Stimulated activated CD4-positive, alpha-beta T cell treated with anti-CD3 and anti-CD28 coated beads, Interleukin-12 subunit alpha, Interleukin-12 subunit beta, amount 100 ng/mL, for 4 hours (primary cell): Measurements from ENCODE around the gene UNC80.

Experiments used
- DNase-seq: peaks from one replicate; pipeline ENCODE4 v3.0.0-alpha.2; 2020

Gene UNC80

DNA sequence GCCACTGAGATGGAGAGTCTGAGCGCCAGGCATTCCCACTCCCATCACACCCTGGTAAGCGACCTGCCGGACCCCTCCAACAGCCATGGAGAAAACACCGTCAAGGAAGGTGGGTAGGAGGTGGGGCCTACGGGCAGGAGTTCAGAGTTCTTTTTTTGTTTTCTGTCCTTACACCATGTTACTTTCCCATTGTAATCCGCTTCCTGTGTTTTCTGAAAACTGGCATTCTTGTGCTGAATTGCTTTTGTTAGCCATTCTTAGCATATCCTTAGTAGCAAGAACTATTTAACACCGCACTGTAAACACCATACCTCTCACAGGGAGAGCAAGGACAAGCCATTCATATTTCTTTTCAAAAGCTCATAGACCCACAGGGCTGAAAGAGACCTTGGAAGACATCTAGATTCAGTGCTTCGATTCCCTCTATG is 46.2 kb downstream of the UNC80 start:
- no peak for DNase-seq

DNA sequence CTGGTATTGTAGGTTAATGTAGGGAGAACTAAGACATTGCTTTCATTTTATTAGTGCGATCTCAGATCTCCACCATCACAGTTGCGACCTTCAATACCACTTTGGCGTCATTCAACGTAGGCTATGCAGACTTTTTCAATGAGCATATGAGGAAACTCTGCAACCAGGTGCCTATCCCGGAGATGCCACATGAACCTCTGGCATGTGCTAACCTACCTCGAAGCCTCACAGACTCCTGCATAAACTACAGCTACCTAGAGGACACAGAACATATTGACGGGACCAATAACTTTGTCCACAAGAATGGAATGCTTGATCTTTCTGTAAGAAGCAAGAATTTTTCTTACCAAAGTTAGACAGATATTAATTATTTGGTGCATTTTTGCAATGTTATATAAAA is 47.3 kb downstream of the UNC80 start:
- DNase-seq = no peak

DNA sequence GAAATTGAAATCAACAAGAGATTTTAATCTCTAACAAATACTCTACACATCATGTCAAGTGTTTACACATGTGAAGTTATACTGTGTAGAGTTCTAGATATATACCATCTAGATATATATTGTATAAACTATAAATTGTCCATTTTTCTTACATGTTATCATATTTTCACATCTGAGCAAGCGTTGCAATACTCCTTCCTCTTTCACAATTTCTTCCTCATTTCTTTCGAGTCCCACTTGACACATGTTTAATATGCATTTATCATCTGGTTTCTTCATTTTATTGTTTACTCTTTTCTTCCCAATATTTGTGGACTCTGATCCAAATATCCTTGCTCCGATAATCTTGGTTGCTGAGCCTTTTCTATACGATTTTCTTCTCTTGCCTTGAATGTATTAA is 50.2 kb downstream of the UNC80 start:
- DNase-seq = no peak

DNA sequence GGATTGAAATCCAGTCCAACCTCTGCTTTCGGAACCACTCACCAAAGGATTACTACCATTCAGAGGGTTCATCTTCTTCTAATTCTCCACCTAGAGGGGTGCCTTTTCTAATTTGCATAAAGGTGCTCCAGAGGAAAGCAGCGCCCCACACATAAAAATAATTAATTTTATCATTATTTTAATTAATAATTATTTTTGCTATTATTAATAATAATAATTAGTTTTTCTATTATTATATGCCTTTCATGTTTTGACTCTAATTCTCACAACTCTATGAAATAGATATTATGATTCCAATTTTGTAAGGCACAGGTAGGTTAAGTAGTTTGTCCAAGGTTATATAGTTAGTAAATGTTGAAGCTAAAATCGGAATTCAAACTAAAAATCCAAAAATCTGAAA is 51.9 kb downstream of the UNC80 start:
- no peak for DNase-seq

DNA sequence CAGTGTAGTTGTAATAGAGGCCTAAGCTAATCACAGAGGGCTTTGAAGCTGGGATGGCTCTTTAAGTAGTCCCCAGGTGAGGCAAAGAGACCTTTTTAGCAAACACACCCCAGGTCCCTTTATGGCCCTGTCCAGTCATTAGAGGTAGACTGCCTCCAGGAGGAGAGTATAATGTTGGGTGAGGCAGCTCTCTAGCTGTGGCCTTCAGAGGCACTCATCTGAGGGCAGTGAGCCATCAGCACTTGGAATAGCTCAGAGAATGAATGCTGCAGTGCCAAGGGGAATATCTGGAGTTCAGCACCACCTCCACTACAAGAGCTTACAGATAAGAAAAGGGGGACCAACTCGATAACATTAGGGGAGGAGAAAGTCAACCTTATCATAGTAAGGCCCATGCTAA is 52.8 kb downstream of the UNC80 start:
- DNase-seq = no peak

DNA sequence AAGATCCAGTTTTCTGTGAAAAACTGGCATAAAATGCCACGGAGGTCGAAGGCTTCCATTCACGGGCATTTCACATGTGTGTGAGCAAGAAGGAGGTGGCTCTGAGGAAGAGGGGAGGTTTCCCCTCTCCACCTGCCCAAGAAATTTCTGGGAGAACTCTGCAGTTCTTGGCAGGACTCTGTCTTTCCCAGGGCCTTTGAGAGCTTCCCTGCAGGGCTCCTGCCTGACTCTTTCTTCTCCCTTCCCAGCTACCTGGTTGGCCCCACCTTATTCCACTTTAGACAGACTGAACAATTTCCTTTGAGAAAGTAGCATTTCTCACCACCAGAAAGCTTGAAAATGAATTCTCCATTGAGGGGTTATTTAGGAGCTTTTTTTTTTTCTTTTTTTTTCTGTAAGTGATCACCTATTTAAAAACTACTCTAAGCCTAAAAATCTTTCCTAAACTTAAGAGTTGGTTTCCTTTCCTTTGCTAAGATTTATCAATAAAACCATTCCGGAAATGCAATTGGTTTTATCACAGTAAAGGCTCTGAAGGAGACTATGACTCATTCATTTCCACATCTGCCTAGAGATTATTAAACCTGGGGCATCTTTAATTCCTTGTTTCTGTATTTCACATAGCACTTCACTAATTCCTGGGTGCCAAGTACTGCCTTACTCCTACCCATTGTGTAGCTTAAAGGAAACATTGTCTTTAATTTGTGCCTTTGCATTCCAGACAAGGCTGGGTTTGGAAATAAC is 59.3 kb downstream of the UNC80 start:
- DNase-seq = no peak

DNA sequence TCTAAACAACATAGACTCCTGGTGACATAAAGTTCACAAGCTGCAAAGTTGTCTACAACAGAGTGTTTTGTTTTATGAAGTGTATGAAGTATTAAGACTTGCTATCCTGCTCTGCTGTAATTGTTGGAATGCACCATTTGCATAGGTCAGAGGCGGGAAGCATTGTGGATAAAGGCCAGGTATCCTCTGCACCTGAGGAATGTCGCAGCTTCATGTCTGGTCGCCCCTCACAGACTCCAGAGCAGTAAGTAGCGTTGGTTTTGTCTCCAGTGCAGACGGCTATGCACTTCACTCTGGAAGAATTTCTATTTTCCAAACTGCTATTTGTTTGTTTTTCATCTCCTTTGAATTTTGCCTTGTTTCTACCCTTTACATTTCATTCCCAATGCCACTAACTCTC is 63.1 kb downstream of the UNC80 start:
- DNase-seq = no peak

DNA sequence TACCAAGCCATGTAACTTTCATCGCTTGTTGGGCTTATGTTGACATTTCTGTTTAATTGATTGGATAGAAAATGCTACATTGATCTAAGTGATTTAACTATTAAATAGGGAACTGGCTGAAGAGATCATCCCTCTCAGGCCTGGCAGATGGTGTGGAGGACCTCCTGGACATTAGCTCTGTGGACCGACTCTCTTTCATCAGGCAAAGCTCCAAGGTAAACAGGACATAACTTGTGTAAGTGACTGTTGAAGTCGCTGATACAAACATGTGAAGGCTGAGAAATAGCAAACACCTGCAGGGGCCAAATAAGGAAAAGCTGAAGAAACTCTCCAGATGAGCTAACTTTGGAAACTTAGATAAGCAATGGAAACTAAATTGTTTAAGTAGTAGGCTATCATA is 68.8 kb downstream of the UNC80 start:
- no peak for DNase-seq

DNA sequence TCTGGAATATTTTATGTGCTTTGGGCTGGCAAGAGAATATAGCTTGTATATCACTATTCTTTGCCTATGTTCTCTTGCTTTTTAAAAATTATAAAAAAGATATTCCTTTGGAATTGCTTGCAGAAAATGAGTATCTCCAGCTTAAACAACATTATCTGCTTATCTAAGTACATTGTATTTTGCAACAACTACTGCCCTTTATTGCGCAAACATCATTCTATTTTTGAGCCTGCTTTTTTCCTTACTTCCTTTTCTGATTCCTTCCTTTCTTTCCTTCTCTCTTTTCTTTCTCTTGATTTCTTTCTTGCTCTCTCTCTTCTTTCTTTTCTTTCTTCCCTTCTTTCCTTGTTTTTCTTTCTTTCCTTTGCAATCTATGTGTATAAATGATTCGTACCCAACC is 74.0 kb downstream of the UNC80 start:
- no peak for DNase-seq

DNA sequence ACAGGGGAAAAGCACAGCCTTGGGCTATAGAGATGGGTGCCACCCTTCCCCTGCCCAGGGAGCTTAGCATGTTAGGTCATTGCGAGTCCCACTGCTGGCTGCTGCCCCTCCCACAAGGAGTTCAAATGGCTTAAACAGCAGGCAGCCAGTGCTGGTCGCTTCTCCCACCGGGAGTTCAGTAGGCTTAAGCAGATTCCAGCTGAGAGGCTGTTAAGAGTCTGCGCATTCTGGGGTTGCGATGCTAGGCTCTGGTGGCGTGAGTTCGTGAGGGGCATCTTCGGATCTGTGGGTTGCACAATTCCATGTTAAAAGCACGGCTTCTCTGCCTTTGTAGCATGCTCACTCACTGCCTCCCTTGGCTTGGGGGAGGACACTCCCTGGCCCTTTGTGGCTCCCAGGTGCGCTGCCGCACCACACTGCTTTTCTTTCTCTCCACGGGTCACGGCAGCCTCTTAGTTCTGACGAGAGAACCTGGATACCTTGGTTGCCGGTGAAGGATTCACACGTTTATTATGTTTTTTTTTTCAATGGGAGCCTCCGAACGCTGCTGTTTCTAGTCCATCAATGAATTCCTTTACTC is 93.2 kb downstream of the UNC80 start:
- no peak for DNase-seq

DNA sequence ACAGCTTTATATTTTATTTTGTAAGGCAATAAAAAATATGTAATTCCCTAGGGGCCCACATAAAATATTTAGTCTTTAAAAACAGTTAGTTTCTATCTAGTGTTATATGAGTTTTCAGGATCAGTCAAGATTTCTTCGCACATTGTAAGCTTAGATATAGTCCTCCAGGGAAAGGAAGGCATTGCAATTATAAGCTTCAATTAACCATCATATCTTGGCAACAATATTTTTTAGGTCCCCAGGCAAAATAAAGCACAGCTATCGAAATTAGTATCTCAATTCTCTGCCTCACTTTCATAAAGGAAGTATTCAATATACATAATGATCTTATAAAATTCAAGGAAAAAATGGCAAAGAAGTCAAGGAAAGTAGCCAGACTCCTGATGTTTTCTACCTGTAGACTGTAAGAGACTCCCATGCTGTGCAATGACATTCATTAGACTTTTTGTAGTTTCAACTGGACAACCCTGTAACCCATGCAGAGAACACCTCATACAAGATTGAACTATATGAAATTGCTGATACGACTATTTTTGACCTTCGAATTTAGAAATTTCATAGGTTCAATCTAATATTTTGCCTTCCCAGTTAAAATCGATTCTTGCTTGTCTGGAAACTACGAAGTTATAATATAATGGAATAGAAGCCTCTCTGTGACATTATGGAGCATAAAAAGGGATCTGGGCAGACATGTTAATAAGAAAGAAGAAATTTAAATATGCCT is 96.8 kb downstream of the UNC80 start:
- no peak for DNase-seq

DNA sequence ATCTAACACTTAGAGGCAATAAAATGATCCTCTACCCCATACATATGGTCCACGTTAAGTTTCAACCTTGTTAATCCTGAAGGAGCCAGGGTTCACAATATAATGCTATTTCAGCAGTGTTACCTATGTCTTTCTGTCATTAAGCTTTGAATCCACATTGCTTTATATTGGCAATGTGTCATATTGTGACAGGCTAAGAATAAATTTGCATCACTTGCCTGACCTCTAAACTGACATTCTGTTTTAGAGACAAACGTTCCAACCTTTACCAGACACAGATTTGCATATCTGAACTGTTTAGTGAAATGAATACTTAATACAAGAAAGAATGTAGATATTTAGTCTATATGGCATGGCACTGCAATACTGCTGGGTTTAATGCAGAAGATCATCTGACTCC is 98.4 kb downstream of the UNC80 start:
- DNase-seq = no peak

DNA sequence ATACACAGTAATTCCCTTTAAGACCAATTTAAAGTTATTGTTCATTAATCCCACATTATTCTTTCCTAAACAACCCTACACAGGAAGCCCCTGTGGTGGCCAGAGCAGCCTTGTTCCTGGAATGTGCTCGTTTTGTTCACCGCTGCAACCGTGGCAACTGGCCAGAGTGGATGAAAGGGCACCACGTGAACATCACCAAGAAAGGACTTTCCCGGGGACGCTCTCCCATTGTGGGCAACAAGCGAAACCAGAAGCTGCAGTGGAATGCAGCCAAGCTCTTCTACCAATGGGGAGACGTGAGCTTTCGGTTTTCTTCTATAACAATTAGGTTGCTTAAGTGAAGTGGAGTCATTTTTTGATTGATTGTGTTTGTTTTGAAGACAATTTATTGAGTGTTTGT is 101.0 kb downstream of the UNC80 start:
- DNase-seq = no peak

DNA sequence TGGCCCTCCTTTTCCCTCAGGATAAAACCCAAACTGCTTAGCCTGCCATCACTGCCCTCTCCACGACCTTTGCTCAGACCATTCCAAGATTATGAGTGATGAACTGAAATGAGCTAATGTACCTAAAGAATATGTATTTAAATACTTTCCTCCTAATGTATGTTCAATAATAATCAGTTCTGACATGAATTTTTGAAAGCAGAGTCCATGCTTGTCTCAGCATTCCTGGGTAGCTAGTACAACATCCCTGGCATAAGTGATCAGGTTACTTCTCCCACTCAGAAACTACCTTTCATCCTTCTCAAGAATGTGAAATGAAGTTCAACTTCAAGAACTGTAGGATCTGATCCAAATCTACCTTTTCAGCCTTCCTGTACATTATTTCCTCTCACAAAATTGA is 103.6 kb downstream of the UNC80 start:
- no peak for DNase-seq

DNA sequence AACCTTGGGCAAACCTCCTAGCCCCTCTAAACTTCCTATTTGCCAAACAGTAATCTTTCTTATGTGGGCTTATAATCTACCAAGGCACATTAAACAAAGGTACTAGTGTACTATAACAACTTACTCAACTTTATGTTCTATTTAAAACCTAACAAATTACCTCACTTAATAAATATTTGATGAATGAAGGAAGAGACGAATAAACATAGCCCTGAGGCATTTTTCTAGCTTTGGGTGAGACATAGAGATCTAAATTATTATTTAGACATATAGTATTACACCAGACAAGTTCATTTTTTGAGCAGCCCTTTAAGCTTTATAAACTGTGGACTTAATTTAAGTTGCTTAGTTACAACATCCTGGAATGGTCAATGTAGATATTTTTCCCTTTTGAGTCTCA is 104.6 kb downstream of the UNC80 start:
- DNase-seq = no peak

DNA sequence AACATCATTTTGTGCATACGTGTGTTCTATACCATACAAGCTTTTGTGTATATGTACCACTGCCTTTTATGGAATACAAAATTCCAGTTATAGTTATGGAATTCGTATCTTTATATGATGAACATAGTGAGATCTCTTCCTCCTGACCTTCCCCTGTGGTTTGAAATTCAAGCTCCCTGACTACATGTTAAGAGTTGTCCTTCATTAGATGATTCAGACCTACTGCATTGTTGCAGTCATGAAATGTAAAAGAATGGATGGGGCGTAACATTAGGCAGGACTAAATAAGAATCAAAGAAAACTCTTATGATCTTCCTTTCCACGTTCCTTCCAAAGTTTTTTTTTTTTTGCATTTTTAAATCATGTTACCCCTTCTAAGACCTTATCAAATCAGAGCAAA is 107.1 kb downstream of the UNC80 start:
- no peak for DNase-seq

DNA sequence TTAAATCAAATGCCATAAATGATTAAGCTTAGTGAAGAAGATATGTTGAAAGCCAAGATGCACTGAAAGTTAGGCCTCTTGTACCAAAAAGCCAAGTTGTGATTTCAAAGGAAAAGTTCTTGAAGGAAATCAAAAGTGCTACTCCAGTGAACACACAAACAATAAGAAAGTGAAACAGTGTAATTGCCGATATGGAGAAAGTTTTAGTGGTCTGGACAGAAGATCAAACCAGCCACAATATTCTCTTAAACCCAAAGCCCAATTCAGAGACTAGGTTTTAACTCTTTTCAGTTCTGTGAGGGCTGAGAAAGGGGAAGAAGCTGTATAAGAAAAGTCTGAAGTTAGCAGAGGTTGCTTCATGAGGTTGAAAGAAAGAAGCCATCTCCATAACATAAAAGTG is 129.0 kb downstream of the UNC80 start:
- DNase-seq = no peak

DNA sequence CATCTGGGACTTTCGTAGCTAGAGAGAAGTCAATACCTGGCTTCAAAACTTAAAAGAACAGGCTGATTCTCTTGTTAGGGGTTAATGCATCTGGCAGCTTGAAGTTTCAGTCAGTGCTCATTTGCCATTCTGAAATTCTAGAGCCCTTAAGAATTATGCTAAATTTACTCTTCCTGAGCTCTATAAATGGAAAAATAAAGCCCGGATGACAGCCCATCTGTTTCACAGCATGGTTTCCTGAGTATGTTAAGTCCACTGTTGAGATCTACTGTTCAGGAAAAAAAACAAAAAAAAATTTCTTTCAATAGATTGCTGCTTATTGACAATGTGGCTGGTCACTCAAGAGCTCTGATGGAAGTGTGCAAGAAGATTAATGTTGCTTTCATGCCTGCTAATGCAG is 129.5 kb downstream of the UNC80 start:
- DNase-seq = no peak

DNA sequence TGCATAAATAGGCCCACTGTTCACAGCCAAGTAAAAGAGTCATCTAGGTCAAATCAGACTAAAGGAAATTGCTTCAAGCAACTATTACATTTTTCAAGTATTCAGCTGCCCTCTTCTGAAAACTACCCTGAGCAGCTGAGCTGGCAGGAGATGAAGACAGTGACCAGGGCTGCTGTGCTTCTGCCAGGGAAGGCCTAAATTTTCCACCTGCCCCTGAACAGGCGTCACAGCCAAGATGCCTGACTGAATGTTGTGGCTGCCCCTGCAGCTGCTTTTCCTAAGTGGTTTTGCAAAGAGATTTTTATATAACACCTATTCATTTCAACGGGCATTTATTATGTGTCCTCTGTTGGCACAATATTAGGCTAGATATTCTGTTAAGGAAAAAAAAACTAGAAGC is 134.1 kb downstream of the UNC80 start:
- DNase-seq = no peak

DNA sequence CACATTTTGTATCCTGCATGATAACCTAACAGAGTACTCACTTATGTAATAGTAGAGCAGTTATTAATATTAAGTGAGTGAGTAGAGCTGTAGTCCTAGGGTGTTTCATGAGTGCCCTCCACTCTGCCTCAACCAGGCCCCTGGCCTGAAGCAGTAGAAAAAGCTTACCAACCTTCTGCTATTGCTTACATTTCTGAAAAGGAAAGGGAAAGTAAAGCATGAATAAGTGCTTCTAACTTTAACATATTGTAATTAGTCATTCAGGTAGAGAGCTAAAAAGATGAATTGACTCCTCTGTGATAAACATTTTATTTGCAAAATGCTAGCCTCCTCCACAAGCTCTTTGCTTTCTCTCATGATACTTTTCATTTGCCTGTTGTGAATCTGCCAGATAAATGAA is 136.1 kb downstream of the UNC80 start:
- no peak for DNase-seq

DNA sequence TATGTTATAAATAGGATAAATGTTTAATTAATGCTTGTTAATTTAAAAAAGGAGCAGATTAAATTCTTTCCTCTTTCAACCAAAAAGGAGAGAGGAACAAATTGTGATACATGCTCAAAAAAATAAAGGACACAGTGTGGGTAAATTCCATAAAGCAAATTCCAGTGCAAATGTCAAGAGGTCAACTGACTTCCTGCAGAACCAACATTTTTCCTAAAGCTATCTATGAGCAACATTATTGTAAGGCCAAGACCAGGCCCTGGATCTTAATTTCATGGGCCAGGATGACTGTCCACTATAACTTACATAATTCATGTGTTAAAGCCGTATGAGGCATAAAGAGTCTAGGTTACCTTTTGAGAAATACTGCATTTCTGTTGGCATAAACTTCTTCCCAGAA is 136.9 kb downstream of the UNC80 start:
- DNase-seq = no peak

DNA sequence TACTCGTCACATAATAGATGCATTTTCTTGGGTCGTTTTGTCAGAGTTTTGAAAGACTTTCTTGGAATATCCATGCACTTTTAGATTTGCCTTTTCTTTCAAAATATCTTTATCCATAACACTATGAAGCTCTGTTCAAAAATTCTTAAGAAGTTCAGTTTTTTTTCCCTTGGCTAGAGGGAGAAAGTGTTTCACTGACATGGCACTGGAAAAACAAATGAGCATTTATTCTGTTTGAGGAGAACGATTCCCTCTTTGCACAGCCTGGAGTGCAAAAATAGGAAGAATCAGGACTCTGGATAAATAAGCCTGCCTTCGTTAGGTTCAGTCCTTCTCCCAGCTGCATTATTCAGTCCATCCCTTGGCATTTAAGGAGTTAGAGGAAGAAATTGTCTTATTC is 139.9 kb downstream of the UNC80 start:
- DNase-seq = no peak

DNA sequence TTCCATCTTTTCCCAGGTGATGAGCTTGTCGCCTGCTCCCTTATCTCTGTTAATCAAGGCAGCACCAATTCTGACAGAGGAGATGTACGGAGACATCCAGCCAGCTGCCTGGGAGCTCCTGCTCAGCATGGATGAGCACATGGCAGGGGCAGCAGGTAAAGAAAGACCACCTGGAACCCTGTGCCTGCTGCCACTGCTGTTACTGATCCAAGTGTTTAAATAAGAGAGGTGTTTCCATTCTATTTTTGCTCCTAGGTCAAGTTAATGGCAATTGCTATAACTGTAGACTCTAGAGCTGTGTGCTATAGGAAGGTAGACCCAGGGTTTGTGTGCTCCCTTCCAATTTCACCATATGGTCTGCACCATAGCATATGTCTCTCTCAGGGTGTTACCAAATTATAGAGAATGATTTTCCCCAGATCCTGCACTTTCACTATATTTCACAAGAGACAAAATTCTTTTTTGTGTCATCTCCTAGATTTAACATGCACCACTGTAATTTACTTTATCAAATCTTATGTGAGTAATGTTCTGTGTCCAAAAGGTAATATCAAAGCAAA is 142.2 kb downstream of the UNC80 start:
- no peak for DNase-seq

DNA sequence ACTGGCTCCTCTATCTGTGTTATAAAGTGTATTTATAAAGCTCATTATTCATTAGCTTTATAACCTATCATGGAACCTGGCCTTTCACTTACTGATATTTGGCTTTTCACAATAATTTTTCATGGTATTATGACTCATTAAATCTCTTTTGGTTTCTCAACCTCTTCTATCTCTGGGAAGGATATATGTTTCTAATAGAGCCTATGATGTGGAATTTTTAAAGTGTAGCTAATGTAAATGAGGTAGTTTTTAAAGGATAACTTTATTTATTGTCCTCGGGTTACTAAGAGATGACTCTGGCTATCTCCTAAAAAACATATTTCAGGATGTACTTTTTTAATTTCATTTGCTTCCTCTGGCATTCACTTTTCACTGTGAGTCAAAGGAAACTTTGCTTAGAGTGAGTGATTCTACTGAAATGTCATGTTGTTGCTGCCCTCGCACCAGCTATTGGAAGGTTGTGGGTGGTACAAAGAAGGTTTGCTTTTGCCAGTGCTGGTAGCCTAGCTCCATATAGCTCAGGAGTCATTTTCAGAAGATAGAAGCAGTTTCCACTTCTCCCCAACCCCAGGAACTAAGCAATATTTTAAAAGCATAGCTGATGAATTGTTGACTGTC is 145.6 kb downstream of the UNC80 start:
- no peak for DNase-seq
